ENCODE measurements around the gene COQ4.
"Not testable (repeated sequence)": the region's sequence is repeated elsewhere in the genome, so short reads cannot be mapped to it uniquely, and the experiment has no call there.

The COQ4 gene

GRCh38 chr9:128279088-128280073 lies 43.3 kb upstream of the COQ4 start:
- not testable (repeated sequence) for H4K8ac ChIP-seq (ENCODE audit: low read depth, low read length); H3K79me1 ChIP-seq (ENCODE audit: low read length); H3K27ac ChIP-seq (ENCODE audit: low read depth, low read length); H3K4ac ChIP-seq (ENCODE audit: low read depth, low read length); H2BK5ac ChIP-seq (ENCODE audit: low read length); H3K18ac ChIP-seq (ENCODE audit: low read length); H3K56ac ChIP-seq (ENCODE audit: low read length); H3K79me2 ChIP-seq (ENCODE audit: control insufficient read depth, insufficient read depth, low read length); H3K23ac ChIP-seq (ENCODE audit: low read length); DNase-seq; H3K9ac ChIP-seq (ENCODE audit: low read length); H3K27me3 ChIP-seq (ENCODE audit: insufficient read depth, low read length, poor library complexity); H3K4me2 ChIP-seq (ENCODE audit: low read length); H3K36me3 ChIP-seq (ENCODE audit: control insufficient read depth, insufficient read depth, low read length); H2BK120ac ChIP-seq (ENCODE audit: low read depth, low read length); H2AK5ac ChIP-seq (ENCODE audit: low read length); H4K5ac ChIP-seq (ENCODE audit: low read length); H2BK15ac ChIP-seq (replicated peaks; ENCODE audit: low read depth); H3K4me1 ChIP-seq (ENCODE audit: control insufficient read depth, low read depth, low read length); H3K4me3 ChIP-seq (ENCODE audit: low read length)
- WGBS (ENCODE audit: extremely low coverage, insufficient coverage, low lambda C conversion rate): no CpG with 5 or more reads among the region's 22 CpGs

DNA sequence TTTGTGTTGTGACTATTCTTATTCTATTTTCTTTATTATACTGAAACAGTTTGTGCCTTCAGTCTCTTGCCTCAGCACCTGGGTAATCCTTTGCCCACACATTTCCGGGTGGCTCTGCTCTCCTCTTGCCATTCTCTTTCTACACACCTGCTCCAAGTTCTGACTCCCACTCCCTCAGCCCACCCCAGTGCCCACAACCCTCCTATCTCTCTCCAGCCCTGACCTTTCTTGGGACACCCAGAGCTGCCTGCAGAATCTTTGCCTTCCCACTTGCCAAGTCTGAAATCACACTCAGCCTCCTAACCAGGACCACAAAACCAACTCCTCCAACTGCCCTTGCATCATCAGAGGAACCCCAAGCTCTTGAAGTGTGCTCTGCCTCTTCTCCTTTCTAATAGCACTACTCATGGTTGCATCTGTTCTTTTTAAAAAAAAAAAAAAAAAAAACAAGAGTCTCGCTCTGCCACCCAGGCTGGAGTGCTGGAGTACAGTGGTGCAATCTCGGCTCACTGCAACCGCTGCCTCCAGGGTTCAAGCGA lies 42.5 kb upstream of the COQ4 start:
- Histone ChIP-seq H3K79me1 (ENCODE audit: low read length) (peaks cover 4% of the 10 kb centered on the region), H4K8ac (ENCODE audit: low read depth, low read length) (no peak overlapping the region), H2AK5ac (ENCODE audit: low read length) (no peak overlapping the region), H3K79me2 (ENCODE audit: control insufficient read depth, insufficient read depth, low read length) (no peaks in the 10 kb centered on the region), H3K9ac (ENCODE audit: low read length) (no peak overlapping the region), H2BK5ac (ENCODE audit: low read length) (no peak overlapping the region), H3K27ac (ENCODE audit: low read depth, low read length) (no peak overlapping the region), H4K5ac (ENCODE audit: low read length) (no peak overlapping the region), H2BK120ac (ENCODE audit: low read depth, low read length) (no peak overlapping the region), H3K4me1 (ENCODE audit: control insufficient read depth, low read depth, low read length) (peaks cover 2% of the 10 kb centered on the region), H3K27me3 (ENCODE audit: insufficient read depth, low read length, poor library complexity) (no peaks in the 10 kb centered on the region), H3K4me2 (ENCODE audit: low read length) (no peak overlapping the region), H3K4ac (ENCODE audit: low read depth, low read length) (no peak overlapping the region), H3K18ac (ENCODE audit: low read length) (no peak overlapping the region), H3K36me3 (ENCODE audit: control insufficient read depth, insufficient read depth, low read length) (no peaks in the 10 kb centered on the region), H2BK15ac (replicated peaks; ENCODE audit: low read depth) (no peak overlapping the region), H3K56ac (ENCODE audit: low read length) (no peak overlapping the region), H3K23ac (ENCODE audit: low read length) (no peak overlapping the region), H3K4me3 (ENCODE audit: low read length) (no peak overlapping the region)
- DNase-seq: no peak
- WGBS (ENCODE audit: extremely low coverage, insufficient coverage, low lambda C conversion rate): no CpG with 5 or more reads among the region's 5 CpGs

- DNase-seq: no peak
- H3K4me2 ChIP-seq (ENCODE audit: low read length): no peak overlapping the region
- no peaks in the 10 kb centered on the region for H3K79me2 ChIP-seq (ENCODE audit: control insufficient read depth, insufficient read depth, low read length)
- H3K18ac ChIP-seq (ENCODE audit: low read length): no peak overlapping the region
- H3K27me3 ChIP-seq (ENCODE audit: insufficient read depth, low read length, poor library complexity): no peaks in the 10 kb centered on the region
- no peak overlapping the region for H2AK5ac ChIP-seq (ENCODE audit: low read length)
- no peak overlapping the region for H2BK5ac ChIP-seq (ENCODE audit: low read length)
- no peaks in the 10 kb centered on the region for H3K36me3 ChIP-seq (ENCODE audit: control insufficient read depth, insufficient read depth, low read length)
- H2BK15ac ChIP-seq (replicated peaks; ENCODE audit: low read depth): no peak overlapping the region
- peaks cover 1% of the 10 kb centered on the region for H3K79me1 ChIP-seq (ENCODE audit: low read length)
- H4K5ac ChIP-seq (ENCODE audit: low read length): no peak overlapping the region
- no peak overlapping the region for H3K4me3 ChIP-seq (ENCODE audit: low read length)
- H3K56ac ChIP-seq (ENCODE audit: low read length): no peak overlapping the region
- no peak overlapping the region for H3K27ac ChIP-seq (ENCODE audit: low read depth, low read length)
- no CpG with 5 or more reads among the region's 6 CpGs for WGBS (ENCODE audit: extremely low coverage, insufficient coverage, low lambda C conversion rate)
- H3K4ac ChIP-seq (ENCODE audit: low read depth, low read length): no peak overlapping the region
- H4K8ac ChIP-seq (ENCODE audit: low read depth, low read length): no peak overlapping the region
- peak overlapping the region; percentile 45 for H3K23ac ChIP-seq (ENCODE audit: low read length)
- H3K4me1 ChIP-seq (ENCODE audit: control insufficient read depth, low read depth, low read length): no peaks in the 10 kb centered on the region
- no peak overlapping the region for H2BK120ac ChIP-seq (ENCODE audit: low read depth, low read length)
- no peak overlapping the region for H3K9ac ChIP-seq (ENCODE audit: low read length)
Measured at GRCh38 chr9:128282500-128282899, 40.1 kb upstream of the COQ4 start.

DNA sequence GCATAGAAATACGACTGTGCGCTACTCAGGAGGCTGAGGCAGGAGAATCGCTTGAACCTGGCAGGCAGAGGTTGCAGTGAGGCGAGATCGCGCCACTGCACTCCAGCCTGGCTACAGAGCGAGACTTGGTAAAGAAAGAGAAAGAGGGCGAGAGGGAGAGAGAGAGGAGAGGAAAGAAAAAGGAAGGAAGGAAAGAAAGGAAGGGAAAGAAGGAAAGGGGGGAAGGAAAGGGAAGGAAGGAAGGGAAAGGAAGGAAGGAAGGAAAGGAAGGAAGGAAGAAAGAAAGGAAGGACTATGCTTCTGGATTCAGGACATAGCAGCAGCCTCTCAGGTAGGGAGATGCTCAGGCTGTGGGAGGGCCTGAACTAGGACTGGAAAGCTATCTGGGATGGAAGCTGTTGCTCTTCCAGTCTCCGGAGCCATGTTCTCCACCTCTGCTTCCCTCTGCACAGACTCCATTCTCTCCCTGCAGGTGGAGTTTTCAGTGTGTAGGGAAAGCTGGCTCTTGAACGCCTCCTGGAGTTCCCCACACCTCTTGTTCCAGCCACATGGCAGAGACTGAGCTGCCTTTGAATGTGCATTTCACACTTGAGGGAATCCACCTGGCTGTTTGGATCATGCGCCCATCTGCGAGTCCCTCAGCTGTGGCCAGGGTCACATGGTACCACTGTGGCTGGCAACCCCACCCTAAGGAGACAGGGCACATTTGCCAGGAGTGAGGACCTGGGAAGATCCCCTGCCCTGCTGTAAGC lies 37.4 kb upstream of the COQ4 start:
- Histone ChIP-seq H3K4me3 (ENCODE audit: low read length) (no peak overlapping the region), H3K4ac (ENCODE audit: low read depth, low read length) (no peak overlapping the region), H2BK120ac (ENCODE audit: low read depth, low read length) (no peak overlapping the region), H3K36me3 (ENCODE audit: control insufficient read depth, insufficient read depth, low read length) (no peaks in the 10 kb centered on the region), H3K9ac (ENCODE audit: low read length) (no peak overlapping the region), H3K4me2 (ENCODE audit: low read length) (no peak overlapping the region), H3K23ac (ENCODE audit: low read length) (no peak overlapping the region), H2AK5ac (ENCODE audit: low read length) (no peak overlapping the region), H4K8ac (ENCODE audit: low read depth, low read length) (no peak overlapping the region), H3K79me2 (ENCODE audit: control insufficient read depth, insufficient read depth, low read length) (no peaks in the 10 kb centered on the region), H3K56ac (ENCODE audit: low read length) (no peak overlapping the region), H3K79me1 (ENCODE audit: low read length) (no peaks in the 10 kb centered on the region), H4K5ac (ENCODE audit: low read length) (no peak overlapping the region), H3K18ac (ENCODE audit: low read length) (no peak overlapping the region), H3K4me1 (ENCODE audit: control insufficient read depth, low read depth, low read length) (no peaks in the 10 kb centered on the region), H3K27ac (ENCODE audit: low read depth, low read length) (no peak overlapping the region), H2BK15ac (replicated peaks; ENCODE audit: low read depth) (no peak overlapping the region), H2BK5ac (ENCODE audit: low read length) (no peak overlapping the region), H3K27me3 (ENCODE audit: insufficient read depth, low read length, poor library complexity) (no peaks in the 10 kb centered on the region)
- WGBS (ENCODE audit: extremely low coverage, insufficient coverage, low lambda C conversion rate): no CpG with 5 or more reads among the region's 12 CpGs
- DNase-seq: no peak

DNA sequence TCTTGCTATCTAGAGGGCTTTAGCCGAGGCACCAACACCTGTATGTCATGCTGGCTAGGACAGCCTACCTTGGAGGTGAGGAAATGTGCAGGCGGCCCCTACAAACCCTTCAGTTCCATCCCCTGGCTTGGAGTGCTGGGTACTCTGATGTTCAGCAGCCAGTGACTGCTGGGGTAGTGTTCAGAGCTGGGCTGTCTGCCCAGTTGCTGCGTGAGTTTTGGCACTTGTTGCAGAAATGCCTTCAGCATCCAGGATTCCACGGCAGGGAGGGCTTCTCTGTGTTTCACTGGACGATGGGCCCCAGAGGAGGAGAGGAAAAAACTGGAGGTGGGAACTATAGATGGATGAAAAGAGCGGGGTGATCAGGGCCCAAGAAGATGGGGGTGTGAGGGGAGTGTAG lies 36.2 kb upstream of the COQ4 start:
- Histone ChIP-seq H4K8ac (ENCODE audit: low read depth, low read length) (no peak overlapping the region), H3K56ac (ENCODE audit: low read length) (no peak overlapping the region), H3K27ac (ENCODE audit: low read depth, low read length) (no peak overlapping the region), H3K4me2 (ENCODE audit: low read length) (no peak overlapping the region), H3K18ac (ENCODE audit: low read length) (no peak overlapping the region), H2BK15ac (replicated peaks; ENCODE audit: low read depth) (no peak overlapping the region), H3K23ac (ENCODE audit: low read length) (no peak overlapping the region), H3K4me3 (ENCODE audit: low read length) (no peak overlapping the region), H3K79me1 (ENCODE audit: low read length) (no peaks in the 10 kb centered on the region), H2AK5ac (ENCODE audit: low read length) (no peak overlapping the region), H3K9ac (ENCODE audit: low read length) (no peak overlapping the region), H2BK120ac (ENCODE audit: low read depth, low read length) (no peak overlapping the region), H3K27me3 (ENCODE audit: insufficient read depth, low read length, poor library complexity) (no peaks in the 10 kb centered on the region), H3K79me2 (ENCODE audit: control insufficient read depth, insufficient read depth, low read length) (no peaks in the 10 kb centered on the region), H3K36me3 (ENCODE audit: control insufficient read depth, insufficient read depth, low read length) (no peaks in the 10 kb centered on the region), H3K4me1 (ENCODE audit: control insufficient read depth, low read depth, low read length) (no peaks in the 10 kb centered on the region), H2BK5ac (ENCODE audit: low read length) (no peak overlapping the region), H3K4ac (ENCODE audit: low read depth, low read length) (no peak overlapping the region), H4K5ac (ENCODE audit: low read length) (no peak overlapping the region)
- WGBS (ENCODE audit: extremely low coverage, insufficient coverage, low lambda C conversion rate): no CpG with 5 or more reads among the region's 6 CpGs
- no peak for DNase-seq

All from mesendoderm (in vitro differentiated cells).